CD4-positive, alpha-beta memory T cell (primary cell): ENCODE results near the gene RASSF3. TPM values are rescaled to one million over a fixed set of nuclear protein-coding genes. Genes with fewer than 3 reads are reported as not detected.

ENCODE experiments used
- CTCF ChIA-PET: fragments of 350-600 bp; sonication (Branson Sonifier 250); formaldehyde crosslinking; loops from one replicate; lab custom pipeline; 2021; ENCODE audit warnings: inconsistent platforms; ENCODE audit not compliant: partially characterized antibody; lab: Charles Lee
- POLR2A ChIA-PET: fragments of 350-600 bp; sonication (Branson Sonifier 250); formaldehyde crosslinking; loops from one replicate; lab custom pipeline; 2021; ENCODE audit not compliant: partially characterized antibody; lab: Charles Lee
- DNase-seq, 5 donors: peaks; one replicate each; pipeline versions ENCODE4 v3.0.0 to v3.0.0-alpha.2; 2020 to 2022; ENCODE audit warnings: mixed read lengths in 1 of 5
- H3K27ac ChIP-seq: one replicate; pipeline ENCODE4 v1.7.0; 2013; ENCODE audit warnings: low read depth, low read length
- H3K27me3 ChIP-seq: 2 replicates; pipeline ENCODE4 v1.7.0; 2013; ENCODE audit warnings: mild to moderate bottlenecking, low read length, moderate library complexity; ENCODE audit not compliant: insufficient read depth
- H3K36me3 ChIP-seq: 2 replicates; pipeline ENCODE4 v1.7.0; 2013; ENCODE audit warnings: mild to moderate bottlenecking, low read length, moderate library complexity; ENCODE audit not compliant: insufficient read depth
- H3K4me1 ChIP-seq: 2 replicates; pipeline ENCODE4 v1.7.0; 2013; ENCODE audit warnings: mild to moderate bottlenecking, low read length, moderate library complexity; ENCODE audit not compliant: insufficient read depth
- H3K4me3 ChIP-seq, 2 donors: one replicate each; pipeline ENCODE4 v1.7.0; 2013; ENCODE audit warnings: low read length in 2 of 2, mild to moderate bottlenecking in 1 of 2
- H3K9me3 ChIP-seq, 2 donors: one replicate each; pipeline ENCODE4 v1.7.0; 2013; ENCODE audit warnings: low read length in 2 of 2, control low read depth in 1 of 2; ENCODE audit not compliant: control insufficient read depth in 1 of 2
- H3K27ac Mint-ChIP-seq, 7 donors: one replicate each; pipeline ENCODE4 v1.8.0; 2020 to 2021; ENCODE audit warnings: mixed read lengths in 7 of 7, mild to moderate bottlenecking in 6 of 7, inconsistent platforms in 3 of 7, moderate library complexity in 3 of 7
- H3K27me3 Mint-ChIP-seq, 2 donors: one replicate each; pipeline ENCODE4 v1.8.0; 2020 to 2021; ENCODE audit warnings: mixed read lengths in 2 of 2
- H3K36me3 Mint-ChIP-seq, 2 donors: one replicate each; pipeline ENCODE4 v1.8.0; 2020 to 2021; ENCODE audit warnings: mixed read lengths in 2 of 2, inconsistent platforms in 1 of 2, mild to moderate bottlenecking in 1 of 2
- H3K4me1 Mint-ChIP-seq, 4 donors: one replicate each; pipeline ENCODE4 v1.8.0; 2020 to 2021; ENCODE audit warnings: mixed read lengths in 4 of 4, mild to moderate bottlenecking in 1 of 4
- H3K4me3 Mint-ChIP-seq, 8 donors: one replicate each; pipeline ENCODE4 v1.8.0; 2020 to 2021; ENCODE audit warnings: mixed read lengths in 8 of 8, mild to moderate bottlenecking in 7 of 8, moderate library complexity in 6 of 8, inconsistent platforms in 3 of 8
- H3K9me3 Mint-ChIP-seq, 8 donors: one replicate each; pipeline ENCODE4 v1.8.0; 2020 to 2021; ENCODE audit warnings: mixed read lengths in 8 of 8, mild to moderate bottlenecking in 5 of 8, inconsistent platforms in 3 of 8, moderate library complexity in 1 of 8
- intact Hi-C: fragments of 100-400 bp; cut with micrococcal nuclease; formaldehyde crosslinking; loops from one replicate; pipeline ENCODE4 v1.15.1; 2023
- polyA plus RNA-seq, 2 donors: library from polyadenylated mRNA; unstranded; fragments of 300-500 nt; fragmentation: Illumina TruSeq; gene quantifications; one replicate each; pipeline ENCODE4 v1.2.3, GENCODE V29; 2021
- total RNA-seq, 2 experiments: library from RNA; stranded (reverse); gene quantifications; one replicate each; pipeline ENCODE4 v1.2.3, GENCODE V29; 2021

RASSF3 gene
- total and polyA plus RNA-seq, 4 experiments from 2014 or later = 5.2 to 159 (median 85.7) TPM

- ChIA-PET POLR2A (interaction anchor here (1.4 to 15.6 kb wide), 7 partner anchors 14 to 95 kb away, joined by 3 to 405 read pairs (median 8); partner anchors contain the start of gene RASSF3), CTCF (interaction anchor here (1.1 to 9.7 kb wide), 11 partner anchors 10 to 134 kb away, joined by 3 to 85 read pairs (median 14); no protein-coding TSS in a partner anchor)
- peak in 1 of 5 donors; percentile 64 for DNase-seq
- intact Hi-C loops = loop anchor here (1.0 to 2.0 kb wide), 2 partner anchors 10 to 14 kb away; no protein-coding TSS in a partner anchor
- Histone ChIP-seq H3K9me3 (no peaks in the 10 kb centered on the region), H3K27me3 (no peaks in the 10 kb centered on the region), H3K36me3 (no peaks in the 10 kb centered on the region), H3K4me1 (peaks cover 99% of the 10 kb centered on the region), H3K4me3 (peak overlapping the region in 1 of 2 donors; percentile 31), H3K27ac (peak overlapping the region; percentile 75)
- Mint-ChIP-seq H3K36me3 (peaks cover 8 to 42% of the 10 kb centered on the region in 2 donors), H3K4me1 (peaks cover 70 to 100% (median 87%) of the 10 kb centered on the region in 4 donors), H3K27me3 (no peaks in the 10 kb centered on the region), H3K27ac (peak overlapping the region; percentile 94 to 98 (median 97)), H3K9me3 (peaks cover 0 to 5% (median 0%) of the 10 kb centered on the region in 8 donors), H3K4me3 (peak overlapping the region in 7 of 8 donors; percentile 28 to 85 (median 78))
Measured at GRCh38 chr12:64678835-64679234, 68.5 kb downstream of the RASSF3 start.

GRCh38 chr12:64679487-64680001, 69.2 kb downstream of the RASSF3 start:
- H3K27me3 Mint-ChIP-seq = no peaks in the 10 kb centered on the region
- peak overlapping the region in 1 of 2 donors; percentile 36 for H3K4me3 ChIP-seq
- ChIA-PET POLR2A (interaction anchor here (0.9 to 15.6 kb wide), 9 partner anchors 14 to 96 kb away, joined by 3 to 405 read pairs (median 6); partner anchors contain the start of gene RASSF3), CTCF (interaction anchor here (0.8 to 9.7 kb wide), 12 partner anchors 10 to 134 kb away, joined by 3 to 85 read pairs (median 11); no protein-coding TSS in a partner anchor)
- H3K9me3 Mint-ChIP-seq = peaks cover 0 to 5% (median 0%) of the 10 kb centered on the region in 8 donors
- H3K4me3 Mint-ChIP-seq = peak overlapping the region; percentile 76 to 85 (median 79)
- H3K27me3 ChIP-seq = no peaks in the 10 kb centered on the region
- intact Hi-C loops = loop anchor here (1.0 to 2.0 kb wide), 2 partner anchors 10 to 15 kb away; no protein-coding TSS in a partner anchor
- no peaks in the 10 kb centered on the region for H3K36me3 ChIP-seq
- H3K4me1 Mint-ChIP-seq = peaks cover 67 to 100% (median 86%) of the 10 kb centered on the region in 4 donors
- peak overlapping the region; percentile 75 for H3K27ac ChIP-seq
- H3K36me3 Mint-ChIP-seq = peaks cover 10 to 43% of the 10 kb centered on the region in 2 donors
- DNase-seq = peak; percentile 73 to 86 (median 80)
- H3K9me3 ChIP-seq = no peaks in the 10 kb centered on the region
- H3K4me1 ChIP-seq = peaks cover 99% of the 10 kb centered on the region
- H3K27ac Mint-ChIP-seq = peak overlapping the region; percentile 94 to 98 (median 97)

- Mint-ChIP-seq H3K27me3 (no peaks in the 10 kb centered on the region), H3K4me3 (peak overlapping the region; percentile 76 to 87 (median 79)), H3K9me3 (peaks cover 0 to 5% (median 0%) of the 10 kb centered on the region in 8 donors), H3K36me3 (peaks cover 15 to 46% of the 10 kb centered on the region in 2 donors), H3K4me1 (peaks cover 67 to 100% (median 89%) of the 10 kb centered on the region in 4 donors), H3K27ac (peak overlapping the region; percentile 94 to 98 (median 97))
- H3K4me3 ChIP-seq = peak overlapping the region in 1 of 2 donors; percentile 36
- peaks cover under 1% of the 10 kb centered on the region for H3K36me3 ChIP-seq
- CTCF ChIA-PET = interaction anchor here (0.7 to 9.7 kb wide), 12 partner anchors 9 to 465 kb away, joined by 3 to 85 read pairs (median 8); no protein-coding TSS in a partner anchor
- H3K9me3 ChIP-seq = no peaks in the 10 kb centered on the region
- intact Hi-C loops = no loop called here
- no peaks in the 10 kb centered on the region for H3K27me3 ChIP-seq
- POLR2A ChIA-PET = interaction anchor here (0.7 to 15.6 kb wide), 10 partner anchors 8 to 97 kb away, joined by 3 to 405 read pairs (median 4); partner anchors contain the start of gene RASSF3
- peak in 1 of 5 donors; percentile 31 for DNase-seq
- peaks cover 100% of the 10 kb centered on the region for H3K4me1 ChIP-seq
- H3K27ac ChIP-seq = peak overlapping the region; percentile 75
Measured at GRCh38 chr12:64680235-64680634, 69.9 kb downstream of the RASSF3 start.

- Mint-ChIP-seq H3K4me3 (peak overlapping the region in 7 of 8 donors; percentile 68 to 87 (median 78)), H3K36me3 (peaks cover 25 to 55% of the 10 kb centered on the region in 2 donors), H3K27ac (peak overlapping the region; percentile 94 to 98 (median 97)), H3K9me3 (peaks cover 0 to 5% (median 0%) of the 10 kb centered on the region in 8 donors), H3K4me1 (peaks cover 67 to 100% (median 89%) of the 10 kb centered on the region in 4 donors), H3K27me3 (no peaks in the 10 kb centered on the region)
- H3K4me1 ChIP-seq = peaks cover 100% of the 10 kb centered on the region
- no peak for DNase-seq
- intact Hi-C loops = no loop called here
- H3K36me3 ChIP-seq = peaks cover 7% of the 10 kb centered on the region
- H3K4me3 ChIP-seq = peak overlapping the region in 1 of 2 donors; percentile 0
- no peaks in the 10 kb centered on the region for H3K9me3 ChIP-seq
- CTCF ChIA-PET = interaction anchor here (0.8 to 9.7 kb wide), 10 partner anchors 13 to 133 kb away, joined by 3 to 85 read pairs (median 4); no protein-coding TSS in a partner anchor
- H3K27ac ChIP-seq = peak overlapping the region; percentile 75
- H3K27me3 ChIP-seq = no peaks in the 10 kb centered on the region
- POLR2A ChIA-PET = interaction anchor here (0.6 to 15.6 kb wide), 7 partner anchors 7 to 98 kb away, joined by 3 to 405 read pairs (median 89); partner anchors contain the start of gene RASSF3
Measured at GRCh38 chr12:64681200-64682052, 71.1 kb downstream of the RASSF3 start.

- CTCF ChIA-PET = interaction anchor here (0.7 to 9.7 kb wide), 15 partner anchors 9 to 139 kb away, joined by 3 to 85 read pairs (median 4); no protein-coding TSS in a partner anchor
- Mint-ChIP-seq H3K9me3 (peaks cover 0 to 5% (median 0%) of the 10 kb centered on the region in 8 donors), H3K36me3 (peaks cover 35 to 57% of the 10 kb centered on the region in 2 donors), H3K4me3 (peak overlapping the region in 7 of 8 donors; percentile 32 to 79 (median 76)), H3K27me3 (no peaks in the 10 kb centered on the region), H3K4me1 (peaks cover 61 to 92% (median 81%) of the 10 kb centered on the region in 4 donors), H3K27ac (peak overlapping the region; percentile 95 to 97 (median 97))
- no peak for DNase-seq
- POLR2A ChIA-PET = interaction anchor here (1.2 to 15.6 kb wide), 6 partner anchors 8 to 70 kb away, joined by 3 to 405 read pairs (median 160); partner anchors contain the start of gene RASSF3
- no peaks in the 10 kb centered on the region for H3K27me3 ChIP-seq
- no peak overlapping the region for H3K4me3 ChIP-seq
- no peak overlapping the region for H3K27ac ChIP-seq
- H3K36me3 ChIP-seq = peaks cover 7% of the 10 kb centered on the region
- peaks cover 100% of the 10 kb centered on the region for H3K4me1 ChIP-seq
- intact Hi-C loops = no loop called here
- no peaks in the 10 kb centered on the region for H3K9me3 ChIP-seq
Measured at GRCh38 chr12:64682572-64683277, 72.4 kb downstream of the RASSF3 start.
